ENCODE results near the gene GATD1.
A peak's percentile ranks its signal among the peaks of the same experiment; 100 is the strongest.

The GATD1 gene

DNA sequence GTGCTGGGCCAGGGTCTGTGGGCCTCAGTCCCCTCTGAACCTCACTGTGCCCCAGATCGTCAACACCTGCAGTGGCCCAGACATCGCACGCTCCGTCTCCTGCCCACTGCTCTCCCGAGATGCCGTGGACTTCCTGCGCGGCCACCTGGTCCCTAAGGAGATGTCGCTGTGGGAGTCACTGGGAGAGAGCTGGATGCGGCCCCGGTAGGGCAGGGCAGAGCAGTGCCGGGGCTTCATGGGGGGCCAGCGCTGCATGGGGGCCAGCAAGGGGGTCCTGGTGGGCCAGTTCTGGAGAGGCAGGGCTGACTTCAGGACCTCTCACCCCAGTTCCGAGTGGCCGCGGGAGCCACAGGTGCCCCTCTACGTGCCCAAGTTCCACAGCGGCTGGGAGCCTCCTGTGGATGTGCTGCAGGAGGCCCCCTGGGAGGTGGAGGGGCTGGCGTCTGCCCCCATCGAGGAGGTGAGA lies 54.9 kb downstream of the GATD1 start:
- Histone ChIP-seq H3K4me3 (ENCODE audit: low read length) (peak overlapping the region; percentile 55), H3K36me3 (replicated peaks; ENCODE audit: insufficient read depth, low read length) (no peaks in the 10 kb centered on the region), H3K4me2 (ENCODE audit: low read depth, low read length) (peak overlapping the region; percentile 99), H3K9me2 (replicated peaks; ENCODE audit: insufficient read depth, low read length) (no peaks in the 10 kb centered on the region), H3K79me2 (ENCODE audit: low read length) (no peaks in the 10 kb centered on the region), H3K27ac (ENCODE audit: low read length) (no peak overlapping the region), H2AFZ (ENCODE audit: low read length) (peak overlapping the region; percentile 81), H4K20me1 (ENCODE audit: insufficient read depth, low read length) (no peaks in the 10 kb centered on the region), H3K4me1 (ENCODE audit: low read length) (peaks cover 15% of the 10 kb centered on the region), H3K27me3 (replicated peaks; ENCODE audit: insufficient read depth, low read length) (peaks cover 20% of the 10 kb centered on the region; the same call in 1 of the 2 replicates), H3F3A (ENCODE audit: insufficient read depth, low read length) (peaks cover 10% of the 10 kb centered on the region; the same call in 1 of the 2 replicates), H3K9me3 (replicated peaks; ENCODE audit: insufficient read depth, low read length) (no peaks in the 10 kb centered on the region), H3K9ac (ENCODE audit: low read length) (peak overlapping the region; percentile 23; the same call in 1 of the 2 replicates)
- no peak for DNase-seq
- no peak for TF ChIP-seq EZH2 (optimal IDR thresholded peaks at IDR 0.05; ENCODE audit: low read depth, low read length)

DNA sequence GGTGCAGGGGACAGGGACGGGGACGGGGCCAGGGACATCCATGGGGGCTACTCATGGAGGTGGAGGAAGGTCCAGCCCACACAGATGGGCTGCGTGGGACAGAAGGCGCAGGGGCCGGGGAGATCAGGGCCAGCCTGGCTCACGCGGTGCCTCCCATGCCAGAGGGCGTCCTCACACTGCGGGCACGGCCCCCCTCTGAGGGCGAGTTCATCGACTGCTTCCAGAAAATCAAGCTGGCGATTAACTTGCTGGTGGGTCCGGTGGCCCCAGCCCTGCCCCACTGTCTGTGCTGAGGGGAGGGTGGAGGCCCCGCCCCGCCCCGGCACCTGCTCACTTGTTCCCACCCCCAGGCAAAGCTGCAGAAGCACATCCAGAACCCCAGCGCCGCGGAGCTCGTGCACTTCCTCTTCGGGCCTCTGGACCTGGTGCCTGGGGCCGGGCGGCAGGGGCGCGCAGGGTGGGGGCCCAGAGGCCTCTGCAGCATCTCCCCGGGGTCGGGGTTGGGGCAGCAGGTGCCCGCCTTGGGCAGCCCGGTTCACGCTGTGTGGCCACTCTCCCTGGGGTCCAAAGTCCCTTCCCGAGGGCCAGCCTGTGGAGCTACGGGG lies 55.4 kb downstream of the GATD1 start:
- H3K4me1 ChIP-seq (ENCODE audit: low read length): peaks cover 15% of the 10 kb centered on the region
- TF ChIP-seq EZH2phosphoT487 (IDR thresholded peaks at IDR 0.05; ENCODE audit: low read length) (no peak), EZH2 (optimal IDR thresholded peaks at IDR 0.05; ENCODE audit: low read depth, low read length) (no peak), CTCF (IDR thresholded peaks at IDR 0.05; ENCODE audit: low read length) (no peak)
- DNase-seq: peak; percentile 80
- H3K9ac ChIP-seq (ENCODE audit: low read length): peak overlapping the region; percentile 23; the same call in 1 of the 2 replicates
- peak overlapping the region; percentile 81 for H2AFZ ChIP-seq (ENCODE audit: low read length)
- H3F3A ChIP-seq (ENCODE audit: insufficient read depth, low read length): peaks cover 5% of the 10 kb centered on the region; the same call in 1 of the 2 replicates
- no peak overlapping the region for H3K27ac ChIP-seq (ENCODE audit: low read length)
- H3K27me3 ChIP-seq (replicated peaks; ENCODE audit: insufficient read depth, low read length): peaks cover 20% of the 10 kb centered on the region; the same call in 1 of the 2 replicates
- no peaks in the 10 kb centered on the region for H3K79me2 ChIP-seq (ENCODE audit: low read length)
- H3K4me3 ChIP-seq (ENCODE audit: low read length): peak overlapping the region; percentile 55
- H3K9me2 ChIP-seq (replicated peaks; ENCODE audit: insufficient read depth, low read length): no peaks in the 10 kb centered on the region
- no peaks in the 10 kb centered on the region for H4K20me1 ChIP-seq (ENCODE audit: insufficient read depth, low read length)
- H3K9me3 ChIP-seq (replicated peaks; ENCODE audit: insufficient read depth, low read length): no peaks in the 10 kb centered on the region
- no peaks in the 10 kb centered on the region for H3K36me3 ChIP-seq (replicated peaks; ENCODE audit: insufficient read depth, low read length)
- H3K4me2 ChIP-seq (ENCODE audit: low read depth, low read length): peak overlapping the region; percentile 99

- DNase-seq: no peak
- H2AFZ ChIP-seq (ENCODE audit: low read length): peak overlapping the region; percentile 81
- peak overlapping the region; percentile 99 for H3K4me2 ChIP-seq (ENCODE audit: low read depth, low read length)
Measured at GRCh38 chr11:721247-721740, 56.0 kb downstream of the GATD1 start.

More at GRCh38 chr11:721247-721740, 56.0 kb downstream of the GATD1 start:
- H3K27ac ChIP-seq (ENCODE audit: low read length): no peak overlapping the region
- no peaks in the 10 kb centered on the region for H3K9me2 ChIP-seq (replicated peaks; ENCODE audit: insufficient read depth, low read length)
- H3K27me3 ChIP-seq (replicated peaks; ENCODE audit: insufficient read depth, low read length): peaks cover 20% of the 10 kb centered on the region; the same call in 1 of the 2 replicates
- H3K9ac ChIP-seq (ENCODE audit: low read length): peak overlapping the region; percentile 23; the same call in 1 of the 2 replicates
- no peaks in the 10 kb centered on the region for H4K20me1 ChIP-seq (ENCODE audit: insufficient read depth, low read length)
- H3K9me3 ChIP-seq (replicated peaks; ENCODE audit: insufficient read depth, low read length): no peaks in the 10 kb centered on the region
- peaks cover 15% of the 10 kb centered on the region for H3K4me1 ChIP-seq (ENCODE audit: low read length)
- no peaks in the 10 kb centered on the region for H3K36me3 ChIP-seq (replicated peaks; ENCODE audit: insufficient read depth, low read length)
- H3K4me3 ChIP-seq (ENCODE audit: low read length): peak overlapping the region; percentile 55
- TF ChIP-seq CTCF (IDR thresholded peaks at IDR 0.05; ENCODE audit: low read length): no peak
- no peaks in the 10 kb centered on the region for H3K79me2 ChIP-seq (ENCODE audit: low read length)
- H3F3A ChIP-seq (ENCODE audit: insufficient read depth, low read length): no peaks in the 10 kb centered on the region; the same call in 1 of the 2 replicates

All from MM.1S (cell line).